ENCODE measurements around the gene B4GALT2.

Gene B4GALT2

GRCh38 chr1:44025816-44026215 is 46.8 kb downstream of the B4GALT2 start:
- Histone ChIP-seq H3K4me1 (ENCODE audit: control insufficient read depth, insufficient read depth, low read length) (peaks cover 6% of the 10 kb centered on the region), H3K27ac (ENCODE audit: low read depth, low read length) (no peak overlapping the region), H3K9ac (ENCODE audit: low read length) (no peak overlapping the region), H3K36me3 (ENCODE audit: control insufficient read depth, insufficient read depth, low read length) (no peaks in the 10 kb centered on the region), H3K27me3 (ENCODE audit: control insufficient read depth, insufficient read depth, low read length) (no peaks in the 10 kb centered on the region), H3K4me3 (ENCODE audit: low read length) (no peak overlapping the region)

GRCh38 chr1:44027320-44027719 is 48.3 kb downstream of the B4GALT2 start:
- Histone ChIP-seq H3K27me3 (ENCODE audit: control insufficient read depth, insufficient read depth, low read length) (no peaks in the 10 kb centered on the region), H3K4me1 (ENCODE audit: control insufficient read depth, insufficient read depth, low read length) (peaks cover 10% of the 10 kb centered on the region), H3K4me3 (ENCODE audit: low read length) (no peak overlapping the region), H3K9ac (ENCODE audit: low read length) (no peak overlapping the region), H3K36me3 (ENCODE audit: control insufficient read depth, insufficient read depth, low read length) (no peaks in the 10 kb centered on the region), H3K27ac (ENCODE audit: low read depth, low read length) (no peak overlapping the region)

DNA sequence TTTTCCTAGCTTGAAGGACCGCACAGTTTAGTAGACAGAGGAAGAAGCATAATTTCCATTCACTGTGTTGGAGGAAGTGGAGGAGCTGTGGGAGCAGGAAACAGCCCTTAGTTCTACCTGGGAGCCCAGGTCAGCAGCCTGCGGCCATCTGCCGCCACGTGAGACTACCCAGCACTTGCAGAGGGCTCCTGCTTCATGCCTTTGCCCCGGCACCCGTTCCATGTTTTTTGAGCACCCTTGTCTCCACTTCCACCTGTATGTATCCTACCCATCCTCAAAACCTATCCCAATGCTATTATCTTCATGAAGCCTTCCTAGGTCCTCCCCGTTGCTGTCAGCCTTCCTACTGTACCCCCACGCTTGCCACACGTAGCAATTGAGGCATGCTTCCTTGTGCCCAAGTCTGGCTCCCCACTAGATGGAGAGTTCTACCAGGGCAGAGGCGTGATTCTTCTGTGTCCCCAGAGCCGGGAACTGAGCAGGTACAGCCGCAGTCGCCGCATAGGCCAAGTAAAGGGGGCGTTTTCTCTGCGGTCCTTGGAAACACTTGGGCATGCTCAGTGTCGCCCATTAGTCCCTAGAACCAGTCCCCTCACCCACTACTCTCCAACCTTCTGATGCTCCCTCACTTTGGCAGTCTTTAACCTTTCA is 50.4 kb downstream of the B4GALT2 start:
- H3K36me3 ChIP-seq (ENCODE audit: control insufficient read depth, insufficient read depth, low read length) = no peaks in the 10 kb centered on the region
- H3K4me3 ChIP-seq (ENCODE audit: low read length) = peak overlapping the region; percentile 73
- peak overlapping the region; percentile 85 for H3K27ac ChIP-seq (ENCODE audit: low read depth, low read length)
- H3K4me1 ChIP-seq (ENCODE audit: control insufficient read depth, insufficient read depth, low read length) = peaks cover 16% of the 10 kb centered on the region
- H3K27me3 ChIP-seq (ENCODE audit: control insufficient read depth, insufficient read depth, low read length) = no peaks in the 10 kb centered on the region
- peak overlapping the region; percentile 53 for H3K9ac ChIP-seq (ENCODE audit: low read length)

DNA sequence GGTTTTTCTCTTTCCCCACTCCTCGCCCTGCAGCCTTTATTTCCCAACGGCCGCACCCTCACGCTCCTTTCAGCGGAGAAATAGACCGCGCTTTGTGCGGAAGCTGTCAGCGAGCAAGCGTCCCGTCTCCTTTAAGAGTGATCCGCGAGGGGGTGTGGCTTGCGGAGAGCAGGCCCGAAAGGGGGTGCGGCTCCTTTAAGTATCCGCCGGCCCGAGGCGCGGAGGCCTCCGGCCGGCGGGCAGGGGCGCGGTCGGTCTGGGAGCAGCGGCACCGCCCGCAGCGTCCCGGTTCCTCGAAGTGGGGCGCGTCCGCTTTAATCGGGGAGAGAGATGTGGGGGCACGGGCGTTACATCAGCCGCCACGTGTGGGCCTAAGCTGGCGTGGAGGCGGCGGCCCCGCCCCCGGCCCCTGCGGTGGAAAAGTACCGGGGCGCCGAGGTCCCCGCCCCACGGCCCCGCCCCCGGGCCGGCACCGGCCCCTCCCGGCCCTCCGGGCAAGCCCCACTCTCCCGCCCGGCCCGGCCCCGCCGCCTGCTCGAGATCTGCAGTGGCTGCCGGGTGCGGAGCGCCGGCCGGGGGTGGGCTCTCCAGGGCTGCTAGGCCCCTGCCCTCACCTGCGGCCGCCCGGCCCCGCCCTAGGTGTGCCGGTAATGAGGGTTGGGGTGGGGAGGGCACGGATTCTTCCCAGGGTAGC is 51.0 kb downstream of the B4GALT2 start:
- peak overlapping the region; percentile 85 for H3K27ac ChIP-seq (ENCODE audit: low read depth, low read length)
- H3K4me1 ChIP-seq (ENCODE audit: control insufficient read depth, insufficient read depth, low read length) = peaks cover 19% of the 10 kb centered on the region
- H3K27me3 ChIP-seq (ENCODE audit: control insufficient read depth, insufficient read depth, low read length) = no peaks in the 10 kb centered on the region
- H3K4me3 ChIP-seq (ENCODE audit: low read length) = peak overlapping the region; percentile 73
- peak overlapping the region; percentile 53 for H3K9ac ChIP-seq (ENCODE audit: low read length)
- no peaks in the 10 kb centered on the region for H3K36me3 ChIP-seq (ENCODE audit: control insufficient read depth, insufficient read depth, low read length)

GRCh38 chr1:44030605-44031251 is 51.7 kb downstream of the B4GALT2 start:
- H3K27me3 ChIP-seq (ENCODE audit: control insufficient read depth, insufficient read depth, low read length) = no peaks in the 10 kb centered on the region
- H3K4me1 ChIP-seq (ENCODE audit: control insufficient read depth, insufficient read depth, low read length) = peaks cover 25% of the 10 kb centered on the region
- peak overlapping the region; percentile 85 for H3K27ac ChIP-seq (ENCODE audit: low read depth, low read length)
- H3K36me3 ChIP-seq (ENCODE audit: control insufficient read depth, insufficient read depth, low read length) = no peaks in the 10 kb centered on the region
- H3K9ac ChIP-seq (ENCODE audit: low read length) = peak overlapping the region; percentile 28
- H3K4me3 ChIP-seq (ENCODE audit: low read length) = peak overlapping the region; percentile 73

- Histone ChIP-seq H3K27ac (ENCODE audit: low read depth, low read length) (peak within 1 kb of the TSS; percentile 85), H3K4me1 (ENCODE audit: control insufficient read depth, insufficient read depth, low read length) (peaks cover 33% of the 10 kb centered on the region), H3K36me3 (ENCODE audit: control insufficient read depth, insufficient read depth, low read length) (no peaks in the 10 kb centered on the region), H3K9ac (ENCODE audit: low read length) (peak within 1 kb of the TSS; percentile 28), H3K4me3 (ENCODE audit: low read length) (peak within 1 kb of the TSS; percentile 73), H3K27me3 (ENCODE audit: control insufficient read depth, insufficient read depth, low read length) (no peaks in the 10 kb centered on the region)
Measured at GRCh38 chr1:44031252-44032169, 52.5 kb downstream of the B4GALT2 start, which contains the start of gene SLC6A9. TSS of gene SLC6A9 (minus strand) at chr1:44031462. CDS start at chr1:44024277, 7,185 bp downstream.

GRCh38 chr1:44032170-44032790 is 53.3 kb downstream of the B4GALT2 start:
- Histone ChIP-seq H3K4me1 (ENCODE audit: control insufficient read depth, insufficient read depth, low read length) (peaks cover 34% of the 10 kb centered on the region), H3K9ac (ENCODE audit: low read length) (no peak overlapping the region), H3K4me3 (ENCODE audit: low read length) (no peak overlapping the region)

GRCh38 chr1:44033041-44033575 is 54.1 kb downstream of the B4GALT2 start:
- H3K27me3 ChIP-seq (ENCODE audit: control insufficient read depth, insufficient read depth, low read length) = no peaks in the 10 kb centered on the region
- H3K4me1 ChIP-seq (ENCODE audit: control insufficient read depth, insufficient read depth, low read length) = peaks cover 34% of the 10 kb centered on the region
- H3K9ac ChIP-seq (ENCODE audit: low read length) = no peak overlapping the region
- no peaks in the 10 kb centered on the region for H3K36me3 ChIP-seq (ENCODE audit: control insufficient read depth, insufficient read depth, low read length)
- H3K27ac ChIP-seq (ENCODE audit: low read depth, low read length) = peak overlapping the region; percentile 85
- no peak overlapping the region for H3K4me3 ChIP-seq (ENCODE audit: low read length)

More at GRCh38 chr1:44032170-44032790, 53.3 kb downstream of the B4GALT2 start:
- Histone ChIP-seq H3K27me3 (ENCODE audit: control insufficient read depth, insufficient read depth, low read length) (no peaks in the 10 kb centered on the region), H3K27ac (ENCODE audit: low read depth, low read length) (peak overlapping the region; percentile 85), H3K36me3 (ENCODE audit: control insufficient read depth, insufficient read depth, low read length) (no peaks in the 10 kb centered on the region)

- peaks cover 34% of the 10 kb centered on the region for H3K4me1 ChIP-seq (ENCODE audit: control insufficient read depth, insufficient read depth, low read length)
- H3K9ac ChIP-seq (ENCODE audit: low read length) = no peak overlapping the region
- H3K27ac ChIP-seq (ENCODE audit: low read depth, low read length) = peak overlapping the region; percentile 85
- no peaks in the 10 kb centered on the region for H3K36me3 ChIP-seq (ENCODE audit: control insufficient read depth, insufficient read depth, low read length)
- no peaks in the 10 kb centered on the region for H3K27me3 ChIP-seq (ENCODE audit: control insufficient read depth, insufficient read depth, low read length)
- no peak overlapping the region for H3K4me3 ChIP-seq (ENCODE audit: low read length)
Measured at GRCh38 chr1:44033756-44034155, 54.7 kb downstream of the B4GALT2 start.

DNA sequence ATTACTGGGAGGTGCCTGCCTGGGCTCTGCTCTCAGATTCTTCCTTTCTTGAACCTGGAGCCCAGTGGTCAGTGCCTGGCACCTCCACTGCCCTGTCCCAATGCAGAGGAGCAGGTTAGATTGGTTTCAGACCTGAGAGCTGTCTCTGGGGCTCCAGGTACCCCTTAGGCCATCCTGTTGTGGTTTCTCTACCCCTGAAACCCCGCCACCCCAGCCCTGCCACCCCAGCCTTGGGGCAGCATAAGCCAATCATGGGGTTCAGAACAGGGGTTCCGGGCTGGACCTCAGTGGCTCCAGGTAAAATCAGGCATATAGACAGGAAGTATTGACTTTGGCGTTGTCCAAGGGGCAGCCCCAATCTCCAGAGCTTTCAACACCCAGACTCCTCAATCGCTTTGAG is 55.4 kb downstream of the B4GALT2 start:
- no peak overlapping the region for H3K9ac ChIP-seq (ENCODE audit: low read length)
- no peaks in the 10 kb centered on the region for H3K36me3 ChIP-seq (ENCODE audit: control insufficient read depth, insufficient read depth, low read length)
- no peaks in the 10 kb centered on the region for H3K27me3 ChIP-seq (ENCODE audit: control insufficient read depth, insufficient read depth, low read length)
- peaks cover 31% of the 10 kb centered on the region for H3K4me1 ChIP-seq (ENCODE audit: control insufficient read depth, insufficient read depth, low read length)
- no peak overlapping the region for H3K27ac ChIP-seq (ENCODE audit: low read depth, low read length)
- H3K4me3 ChIP-seq (ENCODE audit: low read length) = no peak overlapping the region

GRCh38 chr1:44034976-44035716 is 56.1 kb downstream of the B4GALT2 start:
- Histone ChIP-seq H3K27me3 (ENCODE audit: control insufficient read depth, insufficient read depth, low read length) (no peaks in the 10 kb centered on the region), H3K36me3 (ENCODE audit: control insufficient read depth, insufficient read depth, low read length) (no peaks in the 10 kb centered on the region), H3K9ac (ENCODE audit: low read length) (no peak overlapping the region), H3K4me3 (ENCODE audit: low read length) (no peak overlapping the region), H3K4me1 (ENCODE audit: control insufficient read depth, insufficient read depth, low read length) (peaks cover 28% of the 10 kb centered on the region), H3K27ac (ENCODE audit: low read depth, low read length) (peak overlapping the region; percentile 70)

Measured in rectal smooth muscle tissue (tissue), 1 donor.